GM19351 (cell line): ENCODE results near the gene MYO6.
A peak's percentile ranks its signal among the peaks of the same experiment; 100 is the strongest.

Experiments
- ATAC-seq: cut with Tn5 transposase; IDR thresholded peaks from one replicate; pipeline ENCODE4 v1.9.1; 2021; ENCODE audit warnings: mild to moderate bottlenecking, moderate library complexity; ENCODE audit not compliant: unreplicated experiment

MYO6 gene

GRCh38 chr6:75819776-75820487, 70.9 kb downstream of the MYO6 start:
- no peak for ATAC-seq

- peak; percentile 65 for ATAC-seq
These were observed 75.1 kb downstream of the MYO6 start for GRCh38 chr6:75824160-75824559.

- no peak for ATAC-seq
These were observed 78.1 kb downstream of the MYO6 start for GRCh38 chr6:75827163-75827562.

- peak; percentile 91 for ATAC-seq
These were observed 82.2 kb downstream of the MYO6 start for GRCh38 chr6:75830959-75831885.

DNA sequence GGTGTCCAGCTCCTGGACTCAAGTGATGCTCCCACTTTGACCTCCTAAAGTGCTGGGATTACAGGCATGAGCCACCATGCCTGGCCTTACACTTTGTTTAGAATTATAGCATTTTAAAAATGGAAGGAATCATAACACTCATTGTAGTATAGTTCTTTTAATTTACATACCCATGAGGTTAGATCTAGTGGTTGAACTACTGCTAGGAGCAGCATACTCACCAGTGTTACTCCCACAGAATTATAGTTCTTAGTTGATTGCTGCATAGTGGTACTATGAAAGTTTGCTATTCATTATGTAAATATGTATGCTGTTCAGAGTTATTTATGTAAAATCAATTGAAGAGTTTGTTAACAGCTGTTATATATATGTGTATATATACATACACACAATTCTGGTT, 85.4 kb downstream of the MYO6 start:
- no peak for ATAC-seq

DNA sequence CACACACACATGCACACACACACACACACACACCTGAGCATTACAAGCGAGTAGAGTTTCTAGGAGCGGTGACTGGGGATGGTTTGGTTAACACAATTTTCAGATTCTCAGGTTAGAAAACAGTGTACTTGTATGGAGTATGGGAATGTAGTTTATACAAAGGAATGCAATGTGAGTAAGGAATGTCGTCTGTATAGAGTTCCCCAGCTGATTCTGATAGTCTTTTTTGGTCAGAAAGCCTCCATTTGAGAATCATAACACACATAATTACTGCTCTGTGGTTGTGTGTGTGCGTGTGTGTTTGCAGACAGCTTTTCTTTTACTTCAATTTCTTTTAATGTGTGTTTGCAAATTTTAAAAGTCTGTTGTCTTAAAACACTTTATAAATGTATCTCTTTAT, 93.2 kb downstream of the MYO6 start:
- no peak for ATAC-seq

DNA sequence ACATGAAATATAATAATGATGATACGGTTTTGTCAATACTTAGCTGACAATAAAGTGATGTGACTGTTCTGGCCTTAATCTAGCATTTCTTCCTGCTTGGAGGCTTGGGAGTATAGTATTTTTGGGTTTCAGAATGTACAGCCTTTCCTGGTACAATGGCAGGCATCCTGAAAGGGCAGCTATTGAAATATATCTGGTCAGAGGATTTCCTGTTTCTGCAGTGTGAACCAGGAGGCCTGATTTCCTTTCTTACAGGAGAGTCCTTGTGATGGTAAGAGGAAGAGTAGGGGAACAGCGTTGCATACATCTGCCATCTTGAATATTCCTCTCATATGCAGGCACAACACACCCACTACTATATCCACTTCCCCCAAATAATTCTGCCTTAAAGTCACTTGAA, 93.7 kb downstream of the MYO6 start:
- ATAC-seq, result no peak

GRCh38 chr6:75843396-75843795, 94.4 kb downstream of the MYO6 start:
- no peak for ATAC-seq

DNA sequence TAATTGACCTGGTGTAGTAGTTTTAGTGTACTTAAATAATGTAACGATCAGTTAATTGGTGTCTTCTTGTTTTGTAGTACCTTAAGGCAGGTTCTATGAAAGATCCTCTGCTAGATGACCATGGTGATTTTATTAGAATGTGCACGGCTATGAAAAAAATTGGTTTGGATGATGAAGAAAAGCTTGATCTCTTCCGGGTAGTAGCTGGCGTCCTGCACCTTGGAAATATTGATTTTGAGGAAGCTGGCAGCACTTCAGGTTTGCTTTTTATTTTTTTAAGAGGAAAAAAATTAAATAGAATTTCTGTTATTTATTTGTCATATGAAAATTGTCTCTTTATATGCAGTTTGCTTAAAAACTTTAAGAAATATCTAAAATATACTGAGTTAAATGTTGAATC, 99.2 kb downstream of the MYO6 start:
- ATAC-seq, result no peak

DNA sequence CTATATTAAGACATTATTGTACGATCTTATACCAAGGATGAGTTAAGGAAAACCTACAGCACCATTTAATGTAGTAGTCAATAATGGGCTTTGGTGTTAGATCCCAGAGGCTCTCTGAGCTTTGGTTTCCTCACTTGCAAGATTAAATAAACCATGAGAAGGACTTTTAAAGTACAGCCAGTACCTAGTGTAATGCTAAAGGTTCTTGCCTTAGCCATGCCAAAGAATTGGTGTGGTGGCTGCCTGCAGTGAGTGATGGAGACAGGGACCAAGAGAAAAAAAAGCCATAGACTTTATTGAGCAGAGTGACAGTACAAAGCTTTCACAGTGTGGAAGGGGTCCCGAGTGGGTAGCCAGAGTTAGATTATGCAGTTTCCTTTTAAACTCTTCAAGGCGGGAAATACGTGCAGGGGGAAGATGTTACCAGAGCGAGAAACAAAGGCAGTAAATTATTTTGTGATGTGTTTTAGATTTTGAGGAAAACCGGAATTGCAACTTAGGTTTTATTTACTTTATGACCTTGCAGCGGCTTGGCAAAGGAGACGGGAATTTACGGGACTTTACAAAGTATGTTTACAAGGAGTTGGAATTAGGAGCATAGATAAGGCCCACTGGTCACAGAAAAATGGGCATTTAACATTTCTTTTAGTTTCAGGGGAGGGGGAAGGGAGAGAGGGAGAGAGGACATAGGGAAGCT, 100.4 kb downstream of the MYO6 start:
- ATAC-seq, result no peak

- ATAC-seq, result no peak
These were observed 101.2 kb downstream of the MYO6 start for GRCh38 chr6:75850026-75850833.

DNA sequence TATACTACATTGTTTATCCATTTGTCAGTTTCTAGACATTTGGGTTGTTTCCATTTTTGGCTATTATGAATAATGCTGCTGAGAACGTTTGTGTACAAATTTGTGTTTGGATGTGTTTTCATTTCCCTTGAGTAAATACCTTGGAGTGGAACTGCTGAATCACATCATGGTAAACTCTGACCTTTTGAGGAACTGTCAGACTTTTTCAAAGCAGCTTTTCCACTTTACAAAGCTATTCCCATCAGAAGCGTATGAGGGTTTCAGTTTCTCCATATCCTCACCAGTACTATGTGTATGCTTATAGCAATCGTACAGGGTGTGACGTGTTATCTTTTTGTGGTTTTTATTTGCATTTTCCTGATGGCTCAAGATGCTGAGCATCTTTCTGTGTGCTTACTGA, 103.7 kb downstream of the MYO6 start:
- ATAC-seq, result peak; percentile 42

DNA sequence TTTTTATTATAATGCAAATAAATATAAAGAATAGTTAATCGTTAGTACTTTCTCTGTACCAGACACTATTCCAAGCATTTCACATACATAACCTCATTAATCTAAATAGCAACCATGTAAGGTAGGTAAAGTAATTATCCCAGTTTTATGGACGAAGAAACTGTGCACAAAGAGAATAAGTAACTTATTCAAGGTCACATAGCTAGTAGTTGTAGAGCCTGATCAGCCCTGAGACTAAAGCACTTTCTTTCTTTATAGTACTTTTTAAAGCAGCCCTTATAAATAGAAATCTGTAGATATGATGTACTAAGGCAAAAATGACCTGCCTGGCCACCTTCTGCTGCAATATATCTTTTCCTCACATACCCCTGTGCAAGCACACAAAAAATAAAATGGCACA, 104.8 kb downstream of the MYO6 start:
- ATAC-seq, result no peak

DNA sequence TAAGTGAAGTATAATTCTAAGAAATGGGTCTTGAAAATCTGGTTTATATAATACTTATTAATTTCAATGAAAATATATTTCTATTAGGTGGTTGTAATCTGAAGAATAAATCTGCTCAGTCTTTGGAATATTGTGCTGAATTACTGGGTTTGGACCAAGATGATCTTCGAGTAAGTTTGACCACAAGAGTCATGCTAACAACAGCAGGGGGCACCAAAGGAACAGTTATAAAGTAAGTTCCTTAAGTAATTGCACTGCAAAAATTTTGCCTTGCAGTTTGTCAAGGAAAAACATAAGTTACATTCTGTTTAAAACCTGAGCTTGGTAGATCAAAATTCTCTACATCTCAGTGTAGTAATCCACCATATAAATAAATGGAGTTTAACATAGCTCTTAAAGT, 106.0 kb downstream of the MYO6 start:
- ATAC-seq, result peak; percentile 45

GRCh38 chr6:75856902-75857301, 107.9 kb downstream of the MYO6 start:
- no peak for ATAC-seq

DNA sequence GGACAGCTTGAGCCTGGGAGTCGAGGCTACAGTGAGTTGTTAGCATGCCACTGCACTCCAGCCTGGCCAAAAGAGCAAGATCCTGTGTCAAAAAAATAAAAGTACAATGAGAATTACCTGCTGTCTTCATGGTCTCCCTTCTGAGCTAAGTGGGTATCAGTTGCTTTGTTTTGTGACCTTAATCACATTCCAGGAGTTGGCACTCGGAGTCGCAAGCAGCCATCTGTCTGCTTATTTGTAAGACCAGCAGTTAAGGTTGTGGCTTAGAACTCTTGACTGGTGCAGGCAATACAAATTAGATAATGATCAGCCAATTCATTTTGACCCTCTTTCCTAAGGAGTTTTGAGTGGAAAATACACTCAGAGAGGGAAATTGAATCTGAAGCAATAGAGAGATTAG, 114.0 kb downstream of the MYO6 start:
- no peak for ATAC-seq

GRCh38 chr6:75863784-75864183, 114.7 kb downstream of the MYO6 start:
- no peak for ATAC-seq

- no peak for ATAC-seq
These were observed 115.4 kb downstream of the MYO6 start for GRCh38 chr6:75864446-75864845.

GRCh38 chr6:75870389-75870788, 121.3 kb downstream of the MYO6 start:
- no peak for ATAC-seq

GRCh38 chr6:75874224-75874623, 125.2 kb downstream of the MYO6 start:
- no peak for ATAC-seq

- ATAC-seq, result no peak
These were observed 127.1 kb downstream of the MYO6 start for GRCh38 chr6:75876152-75876551.
